NCI-H82 treated with DMSO at 0.1 percent for 48 hours (cell line): Measurements from ENCODE around the gene PIGZ.

Source experiments
- DNase-seq: peaks from one replicate; lab custom pipeline; 2025; ENCODE audit not compliant: unreplicated experiment; lab: John Stamatoyannopoulos, UW

The PIGZ gene

DNA sequence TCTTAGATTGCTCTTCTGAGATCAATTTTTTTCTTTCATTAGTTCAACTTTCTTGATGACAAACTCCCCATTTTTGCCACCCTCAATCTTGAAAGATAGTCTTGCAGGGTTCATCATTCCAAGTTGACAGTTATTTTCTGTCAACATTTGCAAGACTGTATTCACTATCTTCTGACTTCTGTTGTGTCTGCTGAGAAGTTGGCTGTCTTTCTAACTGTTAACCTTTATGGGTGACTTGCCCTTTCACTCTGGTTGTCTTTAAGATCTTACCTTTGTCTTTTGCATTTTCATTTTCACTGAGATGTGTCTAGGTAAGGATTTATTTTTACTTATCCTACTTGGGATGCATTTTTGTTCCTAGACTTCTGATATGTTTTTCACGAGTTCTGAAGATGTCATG, 14.6 kb upstream of the PIGZ start:
- no peak for DNase-seq

DNA sequence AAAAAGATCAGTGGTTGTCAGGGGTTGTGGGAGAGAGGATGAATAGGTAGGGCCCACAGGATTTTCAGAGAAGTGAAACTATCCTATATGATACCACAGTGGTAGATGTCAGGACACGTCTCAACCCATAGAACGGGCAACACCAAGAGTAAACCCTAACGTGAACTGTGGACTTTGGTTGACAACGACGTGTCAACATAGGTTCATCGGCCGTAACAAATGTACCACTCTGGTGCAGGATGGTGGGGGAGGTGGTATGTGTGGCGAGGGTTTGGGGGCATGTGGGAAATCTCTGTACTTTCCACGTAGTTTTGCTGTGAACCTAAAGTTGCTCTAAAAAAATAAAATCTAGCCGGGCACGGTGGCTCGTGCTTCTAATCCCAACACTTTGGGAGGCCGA, 13.0 kb upstream of the PIGZ start:
- no peak for DNase-seq

DNA sequence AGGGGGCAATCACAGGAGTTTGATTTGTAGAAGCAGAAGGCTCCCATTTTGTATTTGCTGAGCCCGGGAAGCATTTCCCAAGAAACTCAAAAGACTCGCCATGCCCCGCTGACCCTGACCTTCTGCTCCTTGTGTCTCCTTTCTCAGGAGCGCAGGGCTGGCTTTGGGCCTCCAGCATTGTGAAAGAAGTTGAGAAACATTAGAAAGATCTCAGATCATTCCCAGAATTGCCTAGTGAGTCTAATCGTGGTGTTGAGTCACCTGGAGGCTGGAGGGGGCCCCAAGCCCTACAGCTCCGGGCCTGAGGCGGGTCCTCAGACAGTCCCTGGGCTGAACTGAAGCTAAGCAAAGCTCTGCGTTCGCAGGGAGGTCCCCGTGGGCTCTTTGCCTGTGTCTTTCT, 10.9 kb upstream of the PIGZ start:
- no peak for DNase-seq

DNA sequence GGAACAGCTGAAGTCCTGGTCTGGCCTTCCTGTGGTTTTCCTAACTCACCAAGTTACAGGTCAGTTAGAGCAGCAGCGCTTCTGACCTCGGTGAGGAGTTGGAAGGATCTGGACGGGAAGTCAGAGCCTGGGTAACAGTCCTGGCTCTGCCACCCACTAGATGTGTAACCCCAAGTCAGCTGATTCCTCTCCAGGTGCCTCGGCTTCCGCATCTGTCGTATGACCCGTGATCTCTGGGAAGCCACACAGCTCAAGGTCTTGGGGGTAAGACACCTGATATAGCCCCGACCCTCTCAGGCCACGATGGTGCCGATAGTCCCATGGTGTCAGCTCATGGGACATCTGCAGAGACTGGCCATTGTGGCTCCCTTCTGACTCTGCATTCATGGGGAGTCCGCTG, 8.3 kb upstream of the PIGZ start:
- DNase-seq, result no peak

DNA sequence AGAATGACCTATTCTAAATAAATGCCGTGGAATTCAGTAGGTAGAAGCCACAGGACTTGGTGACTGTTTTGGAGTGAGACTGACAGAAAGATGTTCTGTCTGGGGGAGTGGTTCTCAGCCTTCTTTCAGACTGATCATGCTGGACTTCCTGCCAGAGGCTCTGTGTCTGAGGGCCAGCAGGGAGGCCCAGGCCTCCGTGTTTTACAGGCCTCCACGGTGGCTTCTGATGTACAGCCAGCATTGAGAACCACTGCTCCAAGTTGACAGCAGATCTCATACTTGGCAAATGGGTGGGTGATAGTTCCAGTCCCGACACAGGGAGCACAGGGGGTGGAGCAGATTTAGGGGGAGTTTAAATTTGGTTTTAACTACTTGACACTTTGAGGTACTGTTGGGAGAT, 6.7 kb upstream of the PIGZ start:
- DNase-seq, result no peak

DNA sequence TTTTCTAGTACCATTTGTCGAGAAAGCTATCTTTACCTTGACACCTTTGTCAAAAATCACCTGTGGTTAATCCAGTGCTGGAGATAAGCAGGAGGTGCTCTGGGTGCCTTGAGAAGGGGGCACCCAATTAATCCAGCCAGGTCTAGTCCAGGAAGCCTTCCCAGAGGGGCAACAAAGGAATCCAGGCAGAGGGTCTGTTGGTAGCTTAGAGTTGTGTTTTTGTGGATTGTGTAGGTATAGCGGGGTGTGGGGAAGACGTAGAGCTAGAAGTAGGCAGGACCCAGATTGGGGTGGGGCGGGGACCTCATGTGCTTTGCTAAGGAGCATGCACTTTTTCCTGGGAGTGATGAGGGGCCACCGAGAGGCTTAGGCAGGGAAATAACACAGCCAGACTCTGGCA, 6.0 kb upstream of the PIGZ start:
- DNase-seq, result no peak

DNA sequence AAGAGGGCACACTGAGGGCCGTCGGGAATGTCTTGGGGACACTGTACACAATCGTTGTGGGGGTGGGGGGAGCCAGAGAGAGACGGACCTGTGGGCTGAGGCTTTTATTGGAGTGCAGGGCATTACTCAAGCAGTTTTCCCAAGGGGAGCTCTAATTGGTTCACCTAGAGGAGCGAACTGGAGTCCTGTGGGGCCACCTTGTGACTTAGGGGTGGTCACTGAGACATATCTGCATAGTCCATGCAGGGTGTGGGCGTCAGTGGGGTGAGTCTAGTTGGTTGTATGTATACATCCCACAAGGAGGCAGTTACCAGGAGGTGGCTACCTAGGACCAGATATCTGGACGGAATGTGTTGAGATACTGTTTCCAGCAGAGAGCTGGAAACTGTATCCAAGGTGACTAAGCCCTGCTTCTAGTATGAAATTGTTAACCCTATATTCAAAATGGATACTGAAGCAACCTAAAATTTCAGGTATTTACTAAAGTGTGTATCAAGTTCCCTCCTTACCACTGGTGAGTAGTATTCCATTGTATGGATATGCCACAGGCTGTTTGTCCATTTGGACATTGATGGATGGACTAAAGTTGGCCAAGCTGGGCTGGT, 2.6 kb upstream of the PIGZ start:
- DNase-seq, result no peak

DNA sequence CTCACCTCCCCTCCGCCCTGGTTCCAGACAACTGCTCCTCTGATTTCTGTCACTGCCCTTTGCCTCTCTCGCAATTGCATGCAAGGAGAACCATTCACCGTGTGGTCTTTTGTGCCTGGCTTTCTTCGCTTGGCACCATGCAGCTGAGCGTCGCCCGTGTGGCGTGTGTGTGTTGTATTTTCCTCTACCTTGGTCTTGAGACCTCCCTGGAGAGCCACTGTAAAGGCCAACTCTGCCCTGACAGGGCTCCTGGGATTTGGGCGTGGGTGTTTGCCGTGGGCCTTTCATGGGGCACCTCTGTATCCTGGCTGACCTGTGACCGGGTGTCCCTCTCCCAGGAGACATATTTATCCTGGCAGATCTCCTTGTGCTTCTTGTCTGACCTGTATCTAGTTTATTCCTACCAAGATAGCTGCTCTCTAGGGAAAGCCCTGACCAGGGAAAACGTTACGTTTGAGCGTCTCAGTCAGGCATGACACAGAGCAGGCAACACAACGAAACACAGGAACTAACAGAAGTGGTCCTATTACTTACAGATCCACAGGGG, 2.0 kb upstream of the PIGZ start:
- DNase-seq, result no peak

DNA sequence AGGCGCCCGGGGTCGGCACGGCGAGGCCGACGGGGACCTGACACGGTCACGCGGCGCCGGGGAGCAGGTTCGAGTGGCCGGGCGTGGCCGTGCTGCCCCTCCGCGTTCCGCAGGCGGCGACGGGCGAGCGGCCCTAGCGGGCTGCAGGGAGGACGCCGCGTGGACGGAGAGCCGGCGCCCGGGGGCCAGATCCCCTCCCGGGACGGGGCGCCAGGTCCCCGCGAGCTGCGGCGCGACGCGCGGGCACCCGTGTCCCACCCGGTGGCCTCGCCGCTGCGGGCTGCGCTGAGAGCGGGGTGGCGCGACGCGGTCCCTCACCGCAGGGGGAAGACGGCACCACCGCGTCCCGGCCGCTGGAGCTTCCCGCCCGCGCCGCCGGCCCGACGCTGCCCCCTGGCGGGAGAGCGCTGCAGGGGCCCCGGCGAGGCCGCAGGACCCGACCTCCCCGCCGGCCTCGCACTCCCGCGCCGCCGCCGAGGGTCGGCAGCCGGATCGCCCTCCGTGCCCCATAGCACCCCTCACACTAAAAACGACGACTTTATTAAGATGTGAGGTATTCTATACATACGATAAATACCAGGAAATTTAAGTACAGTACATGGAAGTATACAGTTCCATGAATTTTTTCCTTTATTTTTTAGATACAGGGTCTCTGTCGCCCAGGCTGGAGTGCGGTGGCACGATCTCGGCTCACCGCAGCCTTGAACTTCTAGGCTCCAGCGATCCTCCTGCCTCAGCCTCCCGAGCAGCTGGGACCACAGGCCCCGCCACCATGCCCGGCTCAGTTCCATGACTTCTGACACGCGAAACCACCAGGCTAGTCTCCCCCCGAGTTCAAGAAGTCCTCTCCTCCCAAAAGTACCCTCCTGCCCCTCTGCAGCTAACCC, 1.3 kb upstream of the PIGZ start:
- DNase-seq, result peak; percentile 34

DNA sequence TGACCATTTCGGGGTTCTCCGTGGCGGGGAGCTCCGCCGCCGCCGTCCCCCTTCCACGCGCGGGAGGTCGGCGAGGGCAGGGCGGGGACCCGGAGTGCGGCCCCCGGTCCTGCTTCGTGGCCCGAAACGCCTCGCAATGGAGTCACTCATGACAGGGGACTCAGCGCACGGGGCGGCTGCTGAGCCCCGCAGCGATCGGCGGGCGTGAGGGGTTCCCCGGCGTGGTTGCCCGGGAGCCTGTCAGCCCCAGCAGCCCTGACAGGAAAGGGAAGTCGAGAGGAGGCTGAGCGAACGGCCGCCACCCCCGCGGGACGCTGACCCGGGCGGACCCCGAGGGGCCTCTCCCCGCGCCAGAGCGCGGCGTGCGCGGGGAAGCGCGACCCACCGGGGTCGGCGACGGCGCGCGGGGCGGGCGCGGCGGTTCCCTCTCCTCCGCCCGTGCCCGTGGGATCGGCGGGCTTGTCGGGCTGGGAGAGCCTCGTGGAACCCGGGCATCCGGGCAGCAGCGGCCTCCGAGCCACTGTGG, 564 bp upstream of the PIGZ start:
- no peak for DNase-seq

DNA sequence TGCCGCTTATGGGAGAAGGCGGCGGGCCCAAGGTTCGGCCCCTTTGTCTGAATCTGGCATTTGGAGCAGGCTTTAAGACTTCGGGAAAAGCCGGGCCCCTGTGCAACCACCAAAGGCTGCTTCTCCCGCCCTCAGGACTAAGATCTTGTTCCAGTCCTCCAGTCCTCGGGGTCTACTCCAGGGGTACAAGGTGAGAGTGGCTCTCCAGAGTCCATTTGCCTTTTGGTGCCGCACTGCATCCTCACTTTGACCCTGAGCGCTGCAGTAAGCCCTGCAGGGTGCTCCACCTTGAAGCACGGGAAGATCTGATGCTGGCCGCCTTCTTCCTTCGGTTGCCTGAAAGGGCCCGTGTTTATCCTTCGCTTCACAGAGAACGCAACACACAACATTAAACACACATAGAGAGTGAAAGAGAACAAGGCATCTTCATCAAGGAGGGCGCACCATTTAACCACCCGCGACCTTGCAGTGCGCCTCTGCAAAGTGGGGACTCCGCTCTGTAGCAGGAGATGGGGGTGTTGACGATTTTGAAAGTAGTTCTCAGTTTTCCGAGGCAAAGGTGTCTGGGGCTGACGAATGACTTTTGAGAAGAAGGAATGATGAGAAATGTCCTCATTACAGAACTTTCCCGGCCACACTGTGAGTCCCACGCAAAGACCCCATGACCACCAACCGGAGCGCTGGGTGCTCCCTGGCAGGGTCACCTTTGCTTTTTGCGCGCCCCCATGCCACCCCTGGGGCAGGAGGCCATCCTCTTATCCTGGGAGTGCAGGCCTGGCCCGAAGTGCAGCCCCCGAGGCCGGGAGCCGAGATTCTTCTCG, 1.0 kb downstream of the PIGZ start:
- DNase-seq, result no peak

DNA sequence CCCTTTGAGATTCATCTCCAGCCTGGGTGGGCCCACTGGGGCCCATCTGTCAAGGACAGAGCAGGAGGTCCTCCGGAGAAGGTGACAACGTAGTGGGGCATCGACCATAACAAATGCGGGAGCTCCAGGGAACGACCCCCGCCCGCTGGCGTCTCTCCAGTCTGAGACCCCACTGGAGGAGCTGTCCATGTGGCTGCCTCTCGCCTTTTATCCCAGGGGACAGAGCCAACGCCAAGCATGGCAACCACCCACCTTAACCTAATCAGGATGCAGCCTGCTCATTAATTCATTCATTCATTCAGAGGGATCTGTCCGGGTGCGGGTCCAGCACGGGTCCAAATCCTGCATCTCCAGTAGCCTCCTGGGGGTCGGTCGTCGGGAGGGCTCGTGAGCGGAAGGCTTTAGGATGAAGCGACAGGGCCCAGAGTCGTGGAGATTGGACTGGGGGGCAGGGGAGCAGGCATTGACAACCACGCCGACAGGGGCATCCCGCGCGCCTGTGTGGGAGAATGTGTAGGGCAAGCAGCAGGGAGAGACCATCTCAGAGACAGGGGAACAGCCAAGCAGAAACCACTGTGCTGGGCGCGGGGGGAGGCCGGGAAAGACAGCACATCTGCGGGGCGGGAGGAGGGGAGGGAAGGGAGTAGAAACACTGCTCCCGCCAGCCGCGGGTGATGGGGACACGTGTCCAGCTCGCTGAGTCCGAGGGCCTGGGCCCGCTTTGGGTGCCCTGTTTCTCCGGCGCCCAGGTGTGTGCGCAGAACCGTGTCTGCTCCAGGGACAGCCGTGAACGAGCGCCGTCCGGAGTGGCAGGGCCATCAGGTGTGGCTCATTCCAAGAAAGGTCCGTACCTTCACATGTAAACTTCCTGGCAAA, 1.9 kb downstream of the PIGZ start:
- no peak for DNase-seq

DNA sequence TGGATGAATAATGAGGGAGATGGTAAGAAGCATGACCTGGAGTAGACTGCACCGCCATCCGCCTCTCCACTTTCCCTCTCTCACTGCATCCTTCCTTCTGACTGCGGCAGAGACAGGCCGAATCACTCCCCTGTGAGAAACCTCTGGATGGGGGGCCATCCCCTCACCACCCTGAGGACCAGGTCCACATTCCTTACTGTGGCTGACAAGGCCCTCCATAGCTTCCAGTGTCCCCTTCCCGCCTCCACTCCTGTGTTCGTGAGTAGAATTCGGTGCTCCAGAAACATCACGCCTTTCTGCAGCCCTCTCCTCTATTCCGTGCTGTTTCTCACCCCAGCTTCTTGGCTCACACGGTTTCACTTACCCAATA, 2.8 kb downstream of the PIGZ start:
- no peak for DNase-seq

DNA sequence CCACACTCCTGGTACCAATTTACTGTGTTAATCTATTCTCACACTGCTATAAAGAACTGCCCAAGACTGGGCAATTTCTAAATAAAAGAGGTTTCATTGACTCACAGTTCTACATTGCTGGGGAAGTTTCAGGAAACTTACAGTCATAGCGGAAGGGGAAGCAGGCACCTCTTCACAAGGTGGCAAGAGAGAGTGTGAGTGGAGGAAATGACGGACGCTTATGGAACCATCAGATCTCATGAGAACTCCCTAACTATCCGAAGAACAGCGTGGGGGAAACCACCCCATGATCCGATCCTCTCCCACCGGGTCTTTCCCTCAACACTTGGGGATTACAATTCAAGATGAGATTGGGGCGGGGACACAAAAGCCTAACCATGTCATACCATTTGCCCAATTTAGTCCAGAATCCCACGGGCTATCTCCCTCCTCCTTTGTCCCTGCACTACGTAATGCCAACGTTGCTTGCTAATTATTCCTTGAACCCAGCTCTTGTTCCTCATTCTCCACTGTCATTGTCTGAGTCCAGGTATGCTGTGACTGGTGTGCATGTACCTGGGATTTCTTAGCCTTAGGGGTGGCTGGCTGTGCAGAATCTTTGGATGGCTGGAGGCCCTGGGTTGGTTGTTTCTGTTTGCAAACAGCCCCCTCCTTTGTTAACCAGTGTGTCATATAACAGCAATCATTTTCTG, 3.4 kb downstream of the PIGZ start:
- DNase-seq, result no peak

DNA sequence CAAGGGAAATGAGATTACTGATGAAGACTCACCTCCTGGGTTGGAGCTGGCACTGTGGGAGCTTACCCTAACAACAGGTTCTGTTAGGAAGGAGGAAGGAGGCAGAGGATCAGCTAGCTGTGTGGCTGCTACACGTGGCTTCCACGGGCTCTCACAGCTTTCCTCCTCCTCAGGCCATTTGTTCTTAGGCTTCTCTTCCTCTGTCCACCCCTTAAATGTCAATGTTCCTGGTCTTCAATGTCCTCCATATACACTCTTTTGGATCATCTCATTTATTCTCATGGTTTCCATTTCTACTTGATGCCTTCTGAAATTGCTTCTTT, 5.0 kb downstream of the PIGZ start:
- DNase-seq, result no peak

DNA sequence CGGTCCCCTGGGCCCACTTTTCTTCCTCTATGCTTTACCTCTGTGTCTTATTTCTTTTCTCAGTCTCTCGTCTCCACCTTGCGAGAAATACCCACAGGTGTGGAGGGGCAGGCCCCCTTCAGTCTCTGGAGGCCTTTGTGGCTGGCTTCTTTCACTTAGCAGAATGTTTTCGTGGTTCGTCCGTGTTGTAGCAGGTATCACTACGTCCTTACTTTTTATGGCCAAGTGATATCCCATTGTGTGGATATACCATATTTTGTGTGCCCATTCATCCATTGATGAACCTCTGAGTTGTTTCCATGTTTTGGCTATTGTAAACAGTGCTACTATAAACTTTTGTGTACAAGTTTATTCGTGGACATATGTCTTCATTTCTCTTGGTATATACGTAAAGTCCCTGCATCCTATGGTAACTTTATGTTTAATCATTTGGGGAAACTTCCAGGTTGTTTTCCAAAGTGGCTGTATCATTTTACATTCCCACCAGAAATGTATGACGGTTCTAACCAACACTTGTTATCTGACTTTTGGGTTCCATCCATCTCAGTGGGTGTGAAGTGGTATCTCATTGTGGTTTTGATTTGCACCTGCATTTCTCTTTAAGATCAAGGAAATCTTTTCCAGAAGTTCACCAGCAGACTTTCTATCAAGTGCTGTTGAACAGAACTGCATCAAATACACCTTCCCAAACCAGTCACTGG, 5.6 kb downstream of the PIGZ start:
- DNase-seq, result no peak

DNA sequence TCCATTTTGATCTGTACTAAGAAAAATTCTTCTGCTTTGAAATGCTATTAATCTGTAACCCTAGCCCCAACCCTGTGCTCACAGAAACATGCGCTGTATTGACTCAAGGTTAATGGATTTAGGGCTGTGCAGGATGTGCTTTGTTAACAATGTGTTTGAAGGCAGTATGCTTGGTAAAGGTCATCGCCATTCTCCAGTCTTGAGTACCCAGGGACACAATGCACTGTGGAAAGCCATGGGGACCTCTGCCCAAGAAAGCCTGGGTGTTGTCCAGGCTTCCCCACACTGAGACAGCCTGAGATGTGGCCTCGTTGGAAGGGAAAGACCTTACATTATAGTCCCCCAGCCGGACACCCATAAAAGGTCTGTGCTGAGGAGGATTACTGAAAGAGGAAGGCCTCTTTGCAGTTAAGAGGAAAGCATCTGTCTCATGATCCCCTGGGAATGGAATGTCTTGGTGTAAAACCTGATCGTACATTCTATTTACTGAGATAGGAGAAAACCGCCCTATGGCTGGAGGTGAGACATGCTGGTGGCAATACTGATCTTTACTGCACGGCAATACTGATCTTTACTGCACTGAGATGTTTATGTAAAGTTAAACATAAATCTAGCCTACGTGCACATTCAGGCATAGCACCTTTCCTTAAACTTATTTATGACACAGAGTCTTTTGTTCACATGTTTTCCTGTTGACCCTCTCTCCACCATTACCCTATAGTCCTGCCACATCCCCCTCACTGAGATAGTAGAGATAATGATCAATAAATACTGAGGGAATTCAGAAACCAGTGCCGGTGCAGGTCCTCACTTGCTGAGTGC, 6.3 kb downstream of the PIGZ start:
- peak; percentile 89 for DNase-seq

DNA sequence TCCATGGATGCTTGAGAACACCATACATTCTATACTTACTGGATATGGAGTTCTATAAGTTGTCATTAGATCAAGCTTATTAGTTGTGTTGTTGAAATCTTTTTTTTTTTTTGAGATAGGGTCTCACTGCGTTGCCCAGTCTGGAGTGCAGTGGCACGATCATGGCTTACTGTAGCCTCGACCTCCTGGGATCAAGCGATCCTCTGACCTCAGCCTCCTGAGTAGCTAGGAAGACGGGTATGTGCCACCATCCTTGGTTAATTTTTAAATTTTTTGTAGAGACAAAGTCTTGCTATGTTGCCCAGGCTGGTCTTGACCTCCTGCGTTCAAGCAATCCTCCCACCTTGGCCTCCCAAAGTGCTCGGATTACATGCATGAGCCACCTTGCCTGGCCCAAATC, 13.8 kb downstream of the PIGZ start:
- DNase-seq, result no peak

DNA sequence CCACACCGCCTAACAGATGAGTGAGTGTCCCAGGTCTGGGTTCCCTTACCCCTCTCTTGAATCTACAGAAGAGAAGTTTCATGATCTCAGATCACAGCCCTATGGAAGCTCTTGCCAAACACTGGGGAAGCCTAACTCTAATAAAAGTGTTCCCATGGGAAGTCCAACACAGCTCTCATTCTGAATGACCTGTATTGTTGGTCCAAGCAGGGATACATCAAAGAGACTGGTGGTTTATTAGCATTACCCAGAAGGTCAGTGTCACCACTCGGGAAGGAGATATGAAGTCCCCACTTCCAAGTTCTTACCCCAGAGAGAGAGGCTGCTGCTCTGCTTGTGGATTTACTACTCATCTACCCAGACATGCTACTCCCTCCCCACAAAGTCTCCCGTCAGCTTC, 17.3 kb downstream of the PIGZ start:
- no peak for DNase-seq
